ENCODE data around the gene SLC6A18. TPM values are rescaled to one million over a fixed set of nuclear protein-coding genes. Genes with fewer than 3 reads are reported as not detected.
"Not testable (repeated sequence)": the region's sequence is repeated elsewhere in the genome, so short reads cannot be mapped to it uniquely, and the experiment has no call there.

SLC6A18 gene
- total RNA-seq, 2 donors from 2014 or later, result not detected

GRCh38 chr5:1281038-1281882, 56.1 kb downstream of the SLC6A18 start:
- Histone ChIP-seq H3K4me1 (no peaks in the 10 kb centered on the region), H3K9me3 (no peaks in the 10 kb centered on the region), H3K4me3 (no peak overlapping the region), H3K27me3 (no peaks in the 10 kb centered on the region), H3K27ac (no peak overlapping the region), H3K36me3 (replicated peaks in 1 of 2; ENCODE audit: insufficient read depth in 1 of 2, low read depth in 2 of 2) (no peaks in the 10 kb centered on the region)
- WGBS, 2 donors, result 82 to 84% methylated on average over 12 to 16 of the region's 16 CpGs
- ATAC-seq (no peak), DNase-seq (no peak)
- intact Hi-C loops (cut with DNase I), result no loop called here
- TF ChIP-seq, protein P1, sequence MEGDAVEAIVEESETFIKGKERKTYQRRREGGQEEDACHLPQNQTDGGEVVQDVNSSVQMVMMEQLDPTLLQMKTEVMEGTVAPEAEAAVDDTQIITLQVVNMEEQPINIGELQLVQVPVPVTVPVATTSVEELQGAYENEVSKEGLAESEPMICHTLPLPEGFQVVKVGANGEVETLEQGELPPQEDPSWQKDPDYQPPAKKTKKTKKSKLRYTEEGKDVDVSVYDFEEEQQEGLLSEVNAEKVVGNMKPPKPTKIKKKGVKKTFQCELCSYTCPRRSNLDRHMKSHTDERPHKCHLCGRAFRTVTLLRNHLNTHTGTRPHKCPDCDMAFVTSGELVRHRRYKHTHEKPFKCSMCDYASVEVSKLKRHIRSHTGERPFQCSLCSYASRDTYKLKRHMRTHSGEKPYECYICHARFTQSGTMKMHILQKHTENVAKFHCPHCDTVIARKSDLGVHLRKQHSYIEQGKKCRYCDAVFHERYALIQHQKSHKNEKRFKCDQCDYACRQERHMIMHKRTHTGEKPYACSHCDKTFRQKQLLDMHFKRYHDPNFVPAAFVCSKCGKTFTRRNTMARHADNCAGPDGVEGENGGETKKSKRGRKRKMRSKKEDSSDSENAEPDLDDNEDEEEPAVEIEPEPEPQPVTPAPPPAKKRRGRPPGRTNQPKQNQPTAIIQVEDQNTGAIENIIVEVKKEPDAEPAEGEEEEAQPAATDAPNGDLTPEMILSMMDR (IDR thresholded peaks at IDR 0.05), result no peak
- TF ChIP-seq POLR2A (IDR thresholded peaks at IDR 0.05), result no peak

GRCh38 chr5:1282131-1282992, 57.2 kb downstream of the SLC6A18 start:
- ATAC-seq, result no peak
- no peaks in the 10 kb centered on the region for H3K9me3 ChIP-seq
- no peaks in the 10 kb centered on the region for H3K36me3 ChIP-seq (replicated peaks in 1 of 2; ENCODE audit: insufficient read depth in 1 of 2, low read depth in 2 of 2)
- no peak overlapping the region for H3K27ac ChIP-seq
- 75% methylated on average over 34 to 37 of the region's 37 CpGs for WGBS, 2 donors
- DNase-seq, result no peak
- TF ChIP-seq, protein P1 (IDR thresholded peaks at IDR 0.05), result no peak
- TF ChIP-seq POLR2A (IDR thresholded peaks at IDR 0.05), result no peak
- no peaks in the 10 kb centered on the region for H3K27me3 ChIP-seq
- H3K4me3 ChIP-seq, result no peak overlapping the region
- H3K4me1 ChIP-seq, result no peaks in the 10 kb centered on the region
- intact Hi-C loops (cut with DNase I), result no loop called here

DNA sequence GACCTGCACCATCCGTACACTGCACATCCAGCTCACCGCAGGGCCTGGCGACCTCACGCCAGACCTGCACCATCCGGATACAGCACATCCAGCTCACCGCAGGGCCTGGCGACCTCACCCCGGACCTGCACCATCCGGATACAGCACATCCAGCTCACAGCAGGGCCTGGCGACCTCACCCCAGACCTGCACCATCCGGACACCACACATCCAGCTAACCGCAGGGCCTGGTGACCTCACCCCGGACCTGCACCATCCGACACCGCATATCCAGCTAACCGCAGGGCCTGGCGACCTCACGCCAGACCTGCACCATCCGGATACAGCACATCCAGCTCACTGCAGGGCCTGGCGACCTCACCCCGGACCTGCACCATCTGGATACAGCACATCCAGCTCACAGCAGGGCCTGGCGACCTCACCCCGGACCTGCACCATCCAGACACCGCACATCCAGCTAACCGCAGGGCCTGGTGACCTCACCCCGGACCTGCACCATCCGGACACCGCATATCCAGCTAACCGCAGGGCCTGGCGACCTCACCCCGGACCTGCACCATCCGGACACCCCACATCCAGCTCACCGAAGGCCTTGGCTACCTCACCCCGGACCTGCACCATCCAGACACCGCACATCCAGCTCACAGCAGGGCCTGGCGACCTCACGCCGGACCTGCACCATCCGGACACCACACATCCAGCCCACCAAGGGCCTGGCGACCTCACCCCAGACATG, 58.0 kb downstream of the SLC6A18 start:
- intact Hi-C loops (cut with DNase I); H3K4me3 ChIP-seq; H3K27ac ChIP-seq; H3K36me3 ChIP-seq (replicated peaks in 1 of 2; ENCODE audit: insufficient read depth in 1 of 2, low read depth in 2 of 2); ATAC-seq; DNase-seq; H3K27me3 ChIP-seq; H3K9me3 ChIP-seq; H3K4me1 ChIP-seq: not testable (repeated sequence)
- WGBS, 2 donors, result 81 to 83% methylated on average over 21 to 39 of the region's 40 CpGs

- H3K9me3 ChIP-seq; ATAC-seq; H3K27me3 ChIP-seq; H3K36me3 ChIP-seq (replicated peaks in 1 of 2; ENCODE audit: insufficient read depth in 1 of 2, low read depth in 2 of 2); H3K4me1 ChIP-seq; H3K4me3 ChIP-seq; DNase-seq; H3K27ac ChIP-seq; intact Hi-C loops (cut with DNase I): not testable (repeated sequence)
- 77% methylated on average over 16 of the region's 16 CpGs; no CpG with 5 or more reads in 1 of the 2 donors for WGBS, 2 donors
Observed at GRCh38 chr5:1283729-1284041, 58.5 kb downstream of the SLC6A18 start.

GRCh38 chr5:1284336-1284970, 59.3 kb downstream of the SLC6A18 start:
- H3K4me1 ChIP-seq; H3K9me3 ChIP-seq; H3K36me3 ChIP-seq (replicated peaks in 1 of 2; ENCODE audit: insufficient read depth in 1 of 2, low read depth in 2 of 2); H3K27ac ChIP-seq; H3K4me3 ChIP-seq; intact Hi-C loops (cut with DNase I); ATAC-seq; DNase-seq; H3K27me3 ChIP-seq: not testable (repeated sequence)
- WGBS, 2 donors, result 76 to 78% methylated on average over 14 to 15 of the region's 27 CpGs
